ENCODE measurements around the gene ADGRF1. TPM values are rescaled to one million over a fixed set of nuclear protein-coding genes. Genes with fewer than 3 reads are reported as not detected.

ADGRF1 gene
- total RNA-seq, 4 donors from 2014 or later = 0.83 TPM; not detected in 3

GRCh38 chr6:47064274-47064673, 22.1 kb upstream of the ADGRF1 start:
- no peaks in the 10 kb centered on the region for H3K27me3 ChIP-seq
- no peaks in the 10 kb centered on the region for H3K36me3 ChIP-seq
- H3K4me1 ChIP-seq = peaks cover 8 to 12% (median 10%) of the 10 kb centered on the region in 4 donors
- WGBS = 92% methylated on average over 2 of the region's 2 CpGs
- no peak for DNase-seq (ENCODE audit: extremely low spot score)
- no peak overlapping the region for H3K4me3 ChIP-seq
- intact Hi-C loops (cut with DNase I) = no loop called here
- TF ChIP-seq EP300 (IDR thresholded peaks at IDR 0.05) (no peak), POLR2AphosphoS5 (IDR thresholded peaks at IDR 0.05) (no peak), POLR2A (IDR thresholded peaks at IDR 0.05; ENCODE audit: low read depth) (no peak), CTCF (IDR thresholded peaks at IDR 0.05) (no peak)
- H3K27ac ChIP-seq (replicated peaks in 1 of 4) = no peak overlapping the region
- H3K9me3 ChIP-seq = peaks cover 0 to 5% (median 0%) of the 10 kb centered on the region in 4 donors

DNA sequence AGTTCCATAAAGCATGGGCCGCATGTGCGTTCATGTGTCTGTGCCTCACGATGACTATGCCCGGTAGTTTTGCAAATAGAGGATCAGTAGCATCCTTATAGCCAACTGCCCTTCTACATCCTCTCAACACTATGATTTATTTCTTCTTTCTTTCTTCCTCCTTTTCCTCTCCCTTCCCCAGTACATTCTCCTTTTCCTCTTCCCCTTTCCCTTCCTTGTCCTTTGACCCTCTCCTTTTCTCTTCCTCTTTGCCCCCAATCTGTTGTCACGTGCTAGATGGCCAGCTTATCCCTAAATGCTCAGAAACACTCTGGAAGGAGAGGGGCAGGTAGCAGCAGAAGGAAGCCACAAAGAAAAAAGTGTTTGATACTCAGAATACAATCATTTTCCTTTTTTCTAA, 20.2 kb upstream of the ADGRF1 start:
- TF ChIP-seq POLR2AphosphoS5 (IDR thresholded peaks at IDR 0.05) = no peak
- no peak for TF ChIP-seq POLR2A (IDR thresholded peaks at IDR 0.05; ENCODE audit: low read depth)
- no peak for TF ChIP-seq CTCF (IDR thresholded peaks at IDR 0.05)
- no peak for TF ChIP-seq EP300 (IDR thresholded peaks at IDR 0.05)
- WGBS = 76% methylated on average over 5 of the region's 5 CpGs
- no peak overlapping the region for H3K4me3 ChIP-seq
- no peaks in the 10 kb centered on the region for H3K27me3 ChIP-seq
- peaks cover 8 to 12% (median 10%) of the 10 kb centered on the region in 4 donors for H3K4me1 ChIP-seq
- H3K36me3 ChIP-seq = no peaks in the 10 kb centered on the region
- H3K9me3 ChIP-seq = peaks cover 0 to 5% (median 0%) of the 10 kb centered on the region in 4 donors
- intact Hi-C loops (cut with DNase I) = no loop called here
- no peak overlapping the region for H3K27ac ChIP-seq (replicated peaks in 1 of 4)
- no peak for DNase-seq (ENCODE audit: extremely low spot score)

DNA sequence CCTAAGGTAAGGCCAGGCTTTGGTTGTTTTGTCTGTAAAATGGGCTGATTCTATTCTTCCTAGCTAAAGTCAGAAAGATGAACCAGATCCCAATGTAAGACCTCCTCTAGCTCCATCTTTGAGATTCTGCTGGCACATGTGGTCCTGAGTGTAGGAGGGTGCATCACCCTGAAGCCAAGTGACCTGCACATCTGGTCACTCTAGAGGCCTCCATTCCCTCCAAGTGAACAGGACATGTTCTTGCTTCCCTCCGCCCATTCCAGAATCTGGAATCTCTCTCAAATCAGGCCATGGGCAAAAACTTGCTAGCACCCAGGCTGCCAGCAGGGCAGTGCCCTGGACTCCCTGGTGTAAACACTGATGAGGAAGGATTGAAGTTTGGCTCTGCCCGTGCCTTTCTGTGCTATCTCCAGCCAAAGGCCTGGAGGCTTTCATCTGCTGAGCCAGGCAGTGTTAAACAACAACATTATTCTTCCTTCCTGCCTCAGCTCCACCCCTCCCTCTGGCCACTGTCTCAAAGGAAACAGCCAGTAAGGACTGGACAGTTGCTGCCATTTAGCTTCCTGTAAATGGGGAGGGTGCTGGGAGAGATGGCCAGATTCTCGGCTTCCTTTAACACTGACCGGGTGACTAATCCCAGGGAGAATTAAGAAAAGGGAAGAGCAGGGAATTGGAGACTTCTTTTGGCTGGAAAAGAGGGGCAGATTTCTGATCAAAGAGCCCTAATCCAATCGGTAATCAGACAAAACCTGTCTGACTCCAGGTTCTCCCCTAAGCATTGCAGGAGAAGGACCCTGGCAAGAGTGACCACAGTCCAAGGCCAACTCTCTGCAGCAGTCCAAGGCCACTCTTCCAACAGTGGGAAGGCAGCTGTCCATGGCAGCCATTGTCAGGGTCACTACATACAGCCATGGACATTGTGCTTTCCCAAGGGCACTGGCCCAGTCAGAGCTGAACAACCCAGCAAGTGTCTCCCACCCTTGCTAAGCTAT, 19.5 kb upstream of the ADGRF1 start:
- H3K4me1 ChIP-seq = peaks cover 8 to 12% (median 10%) of the 10 kb centered on the region in 4 donors
- no peak overlapping the region for H3K4me3 ChIP-seq
- no peaks in the 10 kb centered on the region for H3K27me3 ChIP-seq
- peaks cover 0 to 5% (median 0%) of the 10 kb centered on the region in 4 donors for H3K9me3 ChIP-seq
- H3K36me3 ChIP-seq = no peaks in the 10 kb centered on the region
- intact Hi-C loops (cut with DNase I) = no loop called here
- DNase-seq (ENCODE audit: extremely low spot score) = no peak
- H3K27ac ChIP-seq (replicated peaks in 1 of 4) = peak overlapping the region in 3 of 4 donors; percentile 5 to 11 (median 8)
- TF ChIP-seq POLR2A (IDR thresholded peaks at IDR 0.05; ENCODE audit: low read depth) (no peak), EP300 (IDR thresholded peaks at IDR 0.05) (no peak), POLR2AphosphoS5 (IDR thresholded peaks at IDR 0.05) (no peak), CTCF (IDR thresholded peaks at IDR 0.05) (no peak)
- 29% methylated on average over 4 of the region's 5 CpGs for WGBS

- DNase-seq (ENCODE audit: extremely low spot score) = no peak
- peaks cover 8 to 12% (median 10%) of the 10 kb centered on the region in 4 donors for H3K4me1 ChIP-seq
- no peak overlapping the region for H3K4me3 ChIP-seq
- H3K36me3 ChIP-seq = no peaks in the 10 kb centered on the region
- no peaks in the 10 kb centered on the region for H3K27me3 ChIP-seq
- intact Hi-C loops (cut with DNase I) = no loop called here
- H3K27ac ChIP-seq (replicated peaks in 1 of 4) = no peak overlapping the region
- WGBS = 66% methylated on average over 5 of the region's 5 CpGs
- H3K9me3 ChIP-seq = peaks cover 0 to 5% (median 0%) of the 10 kb centered on the region in 4 donors
- TF ChIP-seq EP300 (IDR thresholded peaks at IDR 0.05) = no peak
- no peak for TF ChIP-seq POLR2A (IDR thresholded peaks at IDR 0.05; ENCODE audit: low read depth)
- TF ChIP-seq CTCF (IDR thresholded peaks at IDR 0.05) = no peak
- no peak for TF ChIP-seq POLR2AphosphoS5 (IDR thresholded peaks at IDR 0.05)
These were observed 17.2 kb upstream of the ADGRF1 start for GRCh38 chr6:47059216-47059885.

All from esophagus muscularis mucosa (tissue), 4 donors.